ENCODE measurements around the gene SNTG2. TPM values are rescaled to one million over a fixed set of nuclear protein-coding genes. Genes with fewer than 3 reads are reported as not detected.

The SNTG2 gene
- total and polyA plus RNA-seq, 10 of the 15 experiments (the other 5 are each of a cell fraction or from before 2014, with no cell fraction given), result not detected

DNA sequence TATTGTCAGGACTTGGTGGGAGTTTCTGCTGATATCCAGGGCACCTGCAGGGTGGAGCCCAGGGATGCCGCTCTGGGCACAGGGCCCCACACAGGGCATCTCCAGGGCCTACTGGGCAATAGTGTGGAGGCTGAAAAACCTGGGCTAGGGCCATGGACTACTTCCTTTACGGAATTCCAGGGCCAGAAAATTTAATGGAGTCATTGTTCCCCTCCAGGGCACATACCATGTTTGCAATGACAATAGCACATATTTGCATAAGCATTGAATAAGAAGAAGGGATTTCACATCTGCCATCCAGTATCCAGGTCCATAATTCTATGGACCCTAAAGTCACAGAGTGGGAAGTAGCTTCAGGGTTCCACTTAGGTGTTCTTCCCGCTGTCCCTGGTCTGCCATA is 358.9 kb downstream of the SNTG2 start:
- H3K4me1 ChIP-seq (ENCODE audit: control insufficient read depth, insufficient read depth, low read length), result no peaks in the 10 kb centered on the region
- ATAC-seq, result no peak
- H3K27ac ChIP-seq (ENCODE audit: control insufficient read depth, insufficient read depth), result no peak overlapping the region
- H3K27me3 ChIP-seq (replicated peaks in 1 of 2; ENCODE audit: control insufficient read depth in 2 of 2, insufficient read depth in 2 of 2, low read length in 1 of 2), result no peaks in the 10 kb centered on the region
- ChIA-PET POLR2A (no interaction called here), SMC1A (ENCODE audit: uncharacterized antibody, unreplicated experiment) (no interaction called here), RAD21 (ENCODE audit: unreplicated experiment) (no interaction called here), CTCF (no interaction called here)
- H3K9ac ChIP-seq (ENCODE audit: control insufficient read depth, insufficient read depth, low read length), result no peak overlapping the region
- DNase-seq (ENCODE audit: low read depth, low spot score), result no peak
- no peak for FAIRE-seq
- H3K9me3 ChIP-seq (replicated peaks; ENCODE audit: control insufficient read depth, insufficient read depth, low read length), result no peaks in the 10 kb centered on the region
- H3K4me2 ChIP-seq (ENCODE audit: control insufficient read depth, insufficient read depth), result no peak overlapping the region
- intact Hi-C loops (cut with micrococcal nuclease; ENCODE audit: unreplicated experiment) (no loop called here), in situ Hi-C loops (cut with MboI) (no loop called here)
- WGBS (ENCODE audit: insufficient coverage, insufficient replicate concordance, low lambda C conversion rate, missing lambda C conversion rate), result 1% methylated on average over 3 of the region's 3 CpGs
- H3K79me2 ChIP-seq (ENCODE audit: control insufficient read depth, insufficient read depth, low read length), result no peaks in the 10 kb centered on the region
- H3K4me3 ChIP-seq, result no peak overlapping the region
- H2AFZ ChIP-seq (ENCODE audit: control insufficient read depth, low read depth, low read length), result no peak overlapping the region
- H4K20me1 ChIP-seq (ENCODE audit: control insufficient read depth, insufficient read depth), result no peaks in the 10 kb centered on the region
- no peaks in the 10 kb centered on the region for H3K36me3 ChIP-seq (ENCODE audit: control insufficient read depth in 2 of 2, insufficient read depth in 2 of 2, low read length in 1 of 2)
- no TSS peak for BruUV-seq (replicated peaks)
- no peak for TF ChIP-seq SREBF2 (IDR thresholded peaks at IDR 0.05; ENCODE audit: low read length)
- no peak for TF ChIP-seq KLF5 (IDR thresholded peaks at IDR 0.05; ENCODE audit: partially characterized antibody)
- TF ChIP-seq, protein P1, sequence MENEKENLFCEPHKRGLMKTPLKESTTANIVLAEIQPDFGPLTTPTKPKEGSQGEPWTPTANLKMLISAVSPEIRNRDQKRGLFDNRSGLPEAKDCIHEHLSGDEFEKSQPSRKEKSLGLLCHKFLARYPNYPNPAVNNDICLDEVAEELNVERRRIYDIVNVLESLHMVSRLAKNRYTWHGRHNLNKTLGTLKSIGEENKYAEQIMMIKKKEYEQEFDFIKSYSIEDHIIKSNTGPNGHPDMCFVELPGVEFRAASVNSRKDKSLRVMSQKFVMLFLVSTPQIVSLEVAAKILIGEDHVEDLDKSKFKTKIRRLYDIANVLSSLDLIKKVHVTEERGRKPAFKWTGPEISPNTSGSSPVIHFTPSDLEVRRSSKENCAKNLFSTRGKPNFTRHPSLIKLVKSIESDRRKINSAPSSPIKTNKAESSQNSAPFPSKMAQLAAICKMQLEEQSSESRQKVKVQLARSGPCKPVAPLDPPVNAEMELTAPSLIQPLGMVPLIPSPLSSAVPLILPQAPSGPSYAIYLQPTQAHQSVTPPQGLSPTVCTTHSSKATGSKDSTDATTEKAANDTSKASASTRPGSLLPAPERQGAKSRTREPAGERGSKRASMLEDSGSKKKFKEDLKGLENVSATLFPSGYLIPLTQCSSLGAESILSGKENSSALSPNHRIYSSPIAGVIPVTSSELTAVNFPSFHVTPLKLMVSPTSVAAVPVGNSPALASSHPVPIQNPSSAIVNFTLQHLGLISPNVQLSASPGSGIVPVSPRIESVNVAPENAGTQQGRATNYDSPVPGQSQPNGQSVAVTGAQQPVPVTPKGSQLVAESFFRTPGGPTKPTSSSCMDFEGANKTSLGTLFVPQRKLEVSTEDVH (IDR thresholded peaks at IDR 0.05; ENCODE audit: low read depth, partially characterized antibody), result no peak
- no peak for TF ChIP-seq ZNF217 (IDR thresholded peaks at IDR 0.05)
- no peak for TF ChIP-seq ZZZ3 (IDR thresholded peaks at IDR 0.05; ENCODE audit: control insufficient read depth, insufficient read length, low read depth)
- no peak for TF ChIP-seq RB1 (IDR thresholded peaks at IDR 0.05; ENCODE audit: borderline replicate concordance)
- no peak for TF ChIP-seq SUZ12 (IDR thresholded peaks at IDR 0.05; ENCODE audit: unreplicated experiment)
- TF ChIP-seq PML (IDR thresholded peaks at IDR 0.05; ENCODE audit: low read length), result no peak
- TF ChIP-seq POLR2A (IDR thresholded peaks at IDR 0.05; ENCODE audit: low read depth, low read length), result no peak
- no peak for TF ChIP-seq RFX5 (IDR thresholded peaks at IDR 0.05; ENCODE audit: low read depth, low read length)
- TF ChIP-seq, protein P2, sequence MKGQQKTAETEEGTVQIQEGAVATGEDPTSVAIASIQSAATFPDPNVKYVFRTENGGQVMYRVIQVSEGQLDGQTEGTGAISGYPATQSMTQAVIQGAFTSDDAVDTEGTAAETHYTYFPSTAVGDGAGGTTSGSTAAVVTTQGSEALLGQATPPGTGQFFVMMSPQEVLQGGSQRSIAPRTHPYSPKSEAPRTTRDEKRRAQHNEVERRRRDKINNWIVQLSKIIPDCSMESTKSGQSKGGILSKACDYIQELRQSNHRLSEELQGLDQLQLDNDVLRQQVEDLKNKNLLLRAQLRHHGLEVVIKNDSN (IDR thresholded peaks at IDR 0.05; ENCODE audit: borderline replicate concordance, extremely low read length, insufficient read depth, low read depth, low read length), result no peak
- no peak for TF ChIP-seq HDAC2 (IDR thresholded peaks at IDR 0.05)
- no peak for TF ChIP-seq NFIC (IDR thresholded peaks at IDR 0.05; ENCODE audit: low read depth, low read length)
- TF ChIP-seq, protein P3, sequence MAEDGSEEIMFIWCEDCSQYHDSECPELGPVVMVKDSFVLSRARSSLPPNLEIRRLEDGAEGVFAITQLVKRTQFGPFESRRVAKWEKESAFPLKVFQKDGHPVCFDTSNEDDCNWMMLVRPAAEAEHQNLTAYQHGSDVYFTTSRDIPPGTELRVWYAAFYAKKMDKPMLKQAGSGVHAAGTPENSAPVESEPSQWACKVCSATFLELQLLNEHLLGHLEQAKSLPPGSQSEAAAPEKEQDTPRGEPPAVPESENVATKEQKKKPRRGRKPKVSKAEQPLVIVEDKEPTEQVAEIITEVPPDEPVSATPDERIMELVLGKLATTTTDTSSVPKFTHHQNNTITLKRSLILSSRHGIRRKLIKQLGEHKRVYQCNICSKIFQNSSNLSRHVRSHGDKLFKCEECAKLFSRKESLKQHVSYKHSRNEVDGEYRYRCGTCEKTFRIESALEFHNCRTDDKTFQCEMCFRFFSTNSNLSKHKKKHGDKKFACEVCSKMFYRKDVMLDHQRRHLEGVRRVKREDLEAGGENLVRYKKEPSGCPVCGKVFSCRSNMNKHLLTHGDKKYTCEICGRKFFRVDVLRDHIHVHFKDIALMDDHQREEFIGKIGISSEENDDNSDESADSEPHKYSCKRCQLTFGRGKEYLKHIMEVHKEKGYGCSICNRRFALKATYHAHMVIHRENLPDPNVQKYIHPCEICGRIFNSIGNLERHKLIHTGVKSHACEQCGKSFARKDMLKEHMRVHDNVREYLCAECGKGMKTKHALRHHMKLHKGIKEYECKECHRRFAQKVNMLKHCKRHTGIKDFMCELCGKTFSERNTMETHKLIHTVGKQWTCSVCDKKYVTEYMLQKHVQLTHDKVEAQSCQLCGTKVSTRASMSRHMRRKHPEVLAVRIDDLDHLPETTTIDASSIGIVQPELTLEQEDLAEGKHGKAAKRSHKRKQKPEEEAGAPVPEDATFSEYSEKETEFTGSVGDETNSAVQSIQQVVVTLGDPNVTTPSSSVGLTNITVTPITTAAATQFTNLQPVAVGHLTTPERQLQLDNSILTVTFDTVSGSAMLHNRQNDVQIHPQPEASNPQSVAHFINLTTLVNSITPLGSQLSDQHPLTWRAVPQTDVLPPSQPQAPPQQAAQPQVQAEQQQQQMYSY (CRISPR knock-in tag; IDR thresholded peaks at IDR 0.05), result no peak
- no peak for TF ChIP-seq POU2F2 (IDR thresholded peaks at IDR 0.05; ENCODE audit: borderline replicate concordance, low read depth, low read length)
- no peak for TF ChIP-seq HDGF (IDR thresholded peaks at IDR 0.05)
- TF ChIP-seq NR2C2 (IDR thresholded peaks at IDR 0.05; ENCODE audit: borderline replicate concordance, control insufficient read depth, insufficient read length, low read depth), result no peak
- TF ChIP-seq NR2C1 (IDR thresholded peaks at IDR 0.05), result no peak
- TF ChIP-seq CEBPB (IDR thresholded peaks at IDR 0.05; ENCODE audit: borderline replicate concordance in 1 of 2, low read depth in 2 of 2, low read length in 2 of 2), result no peak
